SK-N-SH treated with all-trans-retinoic acid at 6 μM for 48 hours (cell line): Measurements from ENCODE around the gene DENND1A.

Experiments
- ARNTL ChIP-seq: fragments of 450-650 bp; formaldehyde crosslinking; IDR thresholded peaks from 2 replicates; pipeline ENCODE4 v1.5.0; 2020; ENCODE audit warnings: low read depth, mild to moderate bottlenecking, moderate library complexity, borderline replicate concordance
- CREB5 ChIP-seq: fragments of 250-450 bp; sonication (Bioruptor Pico); IDR thresholded peaks from 2 replicates; pipeline ENCODE4 v1.5.1; 2020; ENCODE audit warnings: low read depth, mild to moderate bottlenecking, moderate library complexity
- CSRNP3 ChIP-seq: fragments of 250-450 bp; sonication (Bioruptor Pico); IDR thresholded peaks from 2 replicates; pipeline ENCODE4 v1.5.1; 2021; ENCODE audit warnings: mild to moderate bottlenecking, moderate library complexity
- OSR1 ChIP-seq: fragments of 250-450 bp; sonication (Bioruptor Pico); IDR thresholded peaks from 2 replicates; pipeline ENCODE4 v1.8.0; 2022; ENCODE audit warnings: moderate library complexity, mild to moderate bottlenecking, inconsistent platforms
- PATZ1 ChIP-seq: fragments of 250-450 bp; sonication (Bioruptor Pico); IDR thresholded peaks from 2 replicates; pipeline ENCODE4 v1.8.0; 2020; ENCODE audit warnings: mild to moderate bottlenecking, moderate library complexity, borderline replicate concordance
- RARB ChIP-seq: fragments of 250-450 bp; sonication (Bioruptor Pico); IDR thresholded peaks from 2 replicates; pipeline ENCODE4 v1.8.0; 2021; ENCODE audit warnings: mild to moderate bottlenecking, moderate library complexity
- TOX ChIP-seq: fragments of 250-450 bp; sonication (Bioruptor Pico); IDR thresholded peaks from 2 replicates; pipeline ENCODE4 v1.8.0; 2021; ENCODE audit warnings: mild to moderate bottlenecking, moderate library complexity, borderline replicate concordance
- ZFP30 ChIP-seq: fragments of 450-650 bp; formaldehyde crosslinking; IDR thresholded peaks from 2 replicates; pipeline ENCODE4 v1.5.0; 2022; ENCODE audit warnings: mild to moderate bottlenecking, moderate library complexity
- ZNF70 ChIP-seq: fragments of 450-650 bp; formaldehyde crosslinking; IDR thresholded peaks from 2 replicates; pipeline ENCODE4 v1.5.0; 2020; ENCODE audit warnings: mild to moderate bottlenecking, moderate library complexity

- no peak for TF ChIP-seq TOX
- TF ChIP-seq RARB (CRISPR knock-in tag) = no peak
- no peak for TF ChIP-seq OSR1 (CRISPR knock-in tag)
- no peak for TF ChIP-seq ZFP30 (CRISPR knock-in tag)
- no peak for TF ChIP-seq ZNF70
- no peak for TF ChIP-seq CREB5 (CRISPR knock-in tag)
- no peak for TF ChIP-seq PATZ1
- TF ChIP-seq CSRNP3 (CRISPR knock-in tag) = no peak
- no peak for TF ChIP-seq ARNTL
These were observed 558.7 kb downstream of the DENND1A start for GRCh38 chr9:123371228-123371584.
